Endometrial microvascular endothelial cells (primary cell): ENCODE results near the gene ANXA11. TPM values are rescaled to one million over a fixed set of nuclear protein-coding genes. Genes with fewer than 3 reads are reported as not detected.
"Not testable (repeated sequence)": the region's sequence is repeated elsewhere in the genome, so short reads cannot be mapped to it uniquely, and the experiment has no call there.

Experiments
- in situ Hi-C: cut with HindIII; loops from 2 replicates; pipeline ENCODE4 v1.10.0; 2017; ENCODE audit warnings: low sequenced_read_pairs, low pct_unique_long_range_greater_than_20kb; ENCODE audit errors: inconsistent ontology term
- total RNA-seq: library from RNA; depleted of rRNA; stranded (reverse); fragments of >200 nt; gene quantifications from one replicate; pipeline ENCODE4 v1.2.3, GENCODE V29; 2015; ENCODE audit errors: inconsistent ontology term

ANXA11 gene
- total RNA-seq, 1 donor from 2014 or later, result 109 TPM

DNA sequence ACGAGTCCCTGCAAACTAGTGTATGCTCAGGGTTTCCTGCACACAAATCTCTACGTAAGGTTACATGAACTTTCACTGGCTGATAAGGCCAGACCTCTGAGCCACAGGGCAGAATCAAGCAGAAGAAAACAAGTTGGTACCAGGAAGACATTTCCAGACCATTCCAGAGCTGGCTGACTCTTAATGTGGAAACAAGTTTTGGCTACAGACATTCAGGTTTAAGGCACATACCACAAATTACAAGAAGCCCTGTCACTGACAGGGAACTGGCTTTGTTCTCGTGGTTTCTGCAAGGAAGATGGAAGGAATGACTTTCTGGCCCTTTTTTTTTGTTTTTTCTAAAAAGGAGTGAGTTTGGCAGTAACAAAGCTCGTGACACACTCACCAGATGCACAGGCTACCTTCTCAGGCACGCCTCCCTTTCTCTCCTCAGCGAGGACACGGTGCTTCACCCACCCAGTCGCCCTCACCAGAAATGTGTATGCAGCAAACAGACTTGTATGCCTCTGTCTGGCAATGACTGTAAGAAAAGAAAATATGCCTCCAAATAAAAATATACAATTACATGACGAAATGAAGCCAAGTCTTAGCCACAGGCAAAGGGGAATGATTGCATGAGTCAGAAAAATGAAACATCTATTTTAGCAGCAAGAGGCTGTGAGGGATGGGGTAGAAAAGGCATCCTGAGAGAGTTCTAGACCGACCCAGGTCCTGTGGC is 50.2 kb downstream of the ANXA11 start:
- in situ Hi-C loops, result no loop called here

DNA sequence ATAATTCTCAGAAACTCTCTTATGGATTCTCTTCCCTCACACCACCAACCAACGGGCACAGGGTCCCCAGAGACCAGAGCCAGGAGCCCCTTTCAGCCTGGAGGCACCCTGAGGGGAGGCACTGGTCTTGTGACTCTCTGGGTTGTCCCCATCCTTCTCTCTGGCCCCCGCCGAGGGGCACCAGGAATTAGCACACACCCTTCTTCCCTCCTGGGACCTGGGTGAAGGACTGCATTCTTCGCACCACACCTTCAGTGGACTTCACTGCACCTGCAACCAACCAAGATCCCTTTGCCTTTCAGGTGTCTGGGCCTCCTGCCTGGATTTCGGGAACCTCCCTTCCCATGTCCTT is 50.7 kb downstream of the ANXA11 start:
- in situ Hi-C loops, result no loop called here

DNA sequence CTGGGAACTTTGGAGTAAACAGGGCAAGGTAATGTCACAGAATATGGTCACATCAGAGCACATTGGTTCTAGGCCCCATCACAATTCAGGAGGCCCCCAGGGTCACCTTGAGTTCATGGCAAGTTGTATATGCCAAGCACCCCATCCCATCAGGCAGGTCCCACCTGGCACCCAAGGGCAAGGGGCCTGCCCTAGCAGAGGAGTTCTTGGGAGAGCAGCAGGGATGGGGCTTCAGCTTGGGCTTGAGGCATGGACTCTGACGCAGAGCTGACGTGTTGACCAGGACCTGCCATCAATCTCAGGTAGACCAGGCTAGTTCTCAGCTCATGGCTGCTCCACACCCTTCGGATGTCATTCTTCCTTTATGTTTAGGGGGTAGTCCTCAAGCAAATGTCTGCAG is 51.9 kb downstream of the ANXA11 start:
- in situ Hi-C loops, result no loop called here

DNA sequence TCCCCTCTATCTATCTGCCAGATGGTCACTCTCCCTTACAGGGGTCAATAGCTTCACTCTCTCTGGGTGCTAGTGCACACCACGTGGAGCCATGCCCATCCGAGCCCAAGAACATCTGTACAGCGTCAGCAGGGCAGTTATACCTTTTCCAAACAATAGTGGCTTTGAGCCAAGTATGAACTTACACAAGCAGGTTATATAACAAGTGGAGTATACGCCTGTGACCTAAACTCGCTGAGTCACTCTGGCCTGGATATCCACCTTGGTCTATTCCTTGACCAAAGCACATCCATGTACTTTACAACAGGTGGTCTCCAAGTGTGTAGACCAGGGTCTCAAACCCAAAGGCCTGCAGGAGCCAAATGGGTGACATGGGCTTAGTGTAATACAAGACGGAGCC is 52.5 kb downstream of the ANXA11 start:
- in situ Hi-C loops, result no loop called here

DNA sequence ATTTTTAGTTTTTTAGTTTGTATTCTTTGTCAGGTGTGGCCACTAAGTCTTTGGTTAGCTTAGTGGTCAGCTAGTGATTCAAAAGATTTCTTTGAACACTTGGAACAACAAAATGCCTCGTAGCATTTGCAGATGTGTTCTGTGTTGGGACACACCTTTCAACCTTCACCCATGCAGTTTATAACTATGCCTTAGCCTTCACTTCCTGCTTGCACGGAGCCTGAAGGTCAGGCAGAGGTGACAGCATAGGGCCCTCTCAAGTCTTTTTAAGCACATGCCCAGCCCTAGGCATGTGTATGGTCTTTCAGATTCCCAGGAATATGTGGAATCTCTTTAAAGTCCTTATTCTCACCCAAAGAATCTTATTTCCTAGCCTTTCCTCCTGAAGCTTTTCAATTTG is 55.2 kb downstream of the ANXA11 start:
- in situ Hi-C loops, result no loop called here

DNA sequence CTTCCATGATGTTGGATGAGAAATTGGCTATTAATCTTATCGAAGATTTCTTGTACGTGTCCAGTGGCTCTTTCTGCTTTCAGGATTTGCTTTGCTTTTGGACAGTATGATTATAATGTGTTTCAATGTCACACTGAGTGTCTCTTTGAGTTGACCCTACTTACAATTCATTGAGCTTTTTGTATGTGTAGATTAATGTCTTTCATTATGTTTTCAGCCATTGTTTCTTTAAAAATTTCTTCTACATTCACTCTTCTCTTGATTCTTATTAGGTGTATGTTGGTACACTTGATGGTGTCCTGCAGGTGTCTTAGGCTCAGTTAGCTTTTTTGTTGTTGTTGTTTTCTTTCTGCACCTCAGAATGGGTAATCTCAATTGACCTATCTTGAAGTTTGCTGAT is 56.2 kb downstream of the ANXA11 start:
- in situ Hi-C loops, result no loop called here

DNA sequence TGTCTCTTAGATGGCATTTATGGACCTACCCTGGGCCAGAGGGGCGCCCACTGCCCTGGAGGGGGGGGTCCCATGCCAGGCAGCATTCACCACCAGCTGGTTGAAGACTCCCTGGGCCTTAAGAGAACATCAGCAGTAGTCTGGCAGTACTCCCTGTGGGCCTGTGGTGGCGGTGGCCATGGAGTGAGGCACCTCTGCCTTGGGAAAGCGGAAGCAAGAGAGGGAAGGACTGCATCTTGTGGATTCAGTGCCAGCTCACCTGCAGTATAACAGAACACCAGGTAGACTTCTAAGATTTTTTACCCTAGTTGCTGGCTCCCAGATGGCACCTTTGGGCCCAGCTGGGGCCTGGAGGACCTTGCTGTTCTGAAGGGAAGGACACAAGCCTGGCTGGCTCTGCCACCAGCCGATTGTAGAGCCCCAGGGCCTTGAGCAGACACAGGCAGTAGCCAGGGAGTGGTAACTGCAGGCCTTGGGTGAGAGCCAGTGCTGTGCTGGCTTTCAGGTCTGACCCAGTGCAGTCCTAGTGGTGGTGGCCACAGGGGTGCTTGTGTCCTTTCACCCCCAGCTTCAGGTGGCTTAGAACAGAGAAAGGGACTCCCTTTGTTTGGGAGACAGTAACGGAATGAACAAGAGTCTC is 57.1 kb downstream of the ANXA11 start:
- in situ Hi-C loops, result no loop called here

DNA sequence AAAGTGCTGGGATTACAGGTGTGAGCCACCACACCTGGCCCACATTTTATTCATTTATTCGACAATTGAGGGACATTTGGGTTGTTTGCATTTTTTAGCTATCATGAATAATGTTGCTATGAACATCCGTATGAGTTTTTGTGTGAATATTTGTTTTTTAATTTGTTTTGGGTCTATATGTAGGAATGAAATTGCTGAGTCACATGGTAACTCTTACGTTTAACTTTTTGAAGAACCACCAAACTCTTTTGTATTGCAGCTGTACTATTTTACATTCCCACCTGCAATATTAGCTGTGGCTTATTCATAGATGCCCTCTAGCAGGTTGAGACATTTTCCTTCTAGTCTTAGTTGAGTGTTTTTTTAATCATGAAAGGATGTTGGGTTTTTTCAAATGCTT is 58.4 kb downstream of the ANXA11 start:
- in situ Hi-C loops, result no loop called here

DNA sequence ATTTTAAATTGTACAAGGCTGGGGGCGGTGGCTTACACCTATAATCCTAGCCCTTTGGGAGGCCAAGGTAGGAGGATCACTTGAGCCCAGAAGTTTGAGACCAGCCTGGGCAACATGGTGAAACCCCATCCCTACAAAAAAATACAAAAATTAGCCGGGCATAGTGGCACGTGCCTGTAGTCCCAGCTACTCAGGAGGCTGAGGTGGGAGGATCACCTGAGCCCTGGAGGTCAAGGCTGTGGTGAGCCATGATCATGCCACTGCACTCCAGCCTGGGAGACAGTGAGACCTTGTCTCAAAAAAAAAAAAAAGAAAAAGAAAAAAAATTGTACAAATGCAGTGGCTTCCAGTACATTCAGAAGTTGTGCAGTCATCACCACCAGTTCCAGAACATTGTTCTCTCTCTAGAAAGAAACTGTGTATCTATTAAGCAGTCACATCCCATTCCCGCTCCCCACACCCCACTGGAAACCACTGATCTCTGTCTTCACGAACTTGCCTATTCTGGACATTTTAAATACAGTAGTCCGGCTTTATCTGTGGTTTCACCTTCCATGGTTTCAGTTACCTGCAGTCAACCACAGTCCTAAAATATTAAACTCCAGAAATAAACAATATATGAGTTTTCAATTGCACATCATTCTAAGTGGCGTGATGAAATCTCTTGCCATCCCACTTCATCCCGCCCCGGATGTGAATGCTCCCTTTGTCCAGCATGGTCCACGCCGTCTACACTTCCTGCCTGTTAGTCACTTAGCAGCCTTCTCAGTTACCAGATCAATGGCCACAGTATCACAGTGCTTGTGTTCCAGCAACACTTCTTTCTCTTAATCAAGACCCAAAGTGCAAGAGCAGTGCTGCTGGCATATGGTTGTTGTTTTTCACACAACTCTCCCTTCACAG is 59.7 kb downstream of the ANXA11 start:
- in situ Hi-C loops, result not testable (repeated sequence)

DNA sequence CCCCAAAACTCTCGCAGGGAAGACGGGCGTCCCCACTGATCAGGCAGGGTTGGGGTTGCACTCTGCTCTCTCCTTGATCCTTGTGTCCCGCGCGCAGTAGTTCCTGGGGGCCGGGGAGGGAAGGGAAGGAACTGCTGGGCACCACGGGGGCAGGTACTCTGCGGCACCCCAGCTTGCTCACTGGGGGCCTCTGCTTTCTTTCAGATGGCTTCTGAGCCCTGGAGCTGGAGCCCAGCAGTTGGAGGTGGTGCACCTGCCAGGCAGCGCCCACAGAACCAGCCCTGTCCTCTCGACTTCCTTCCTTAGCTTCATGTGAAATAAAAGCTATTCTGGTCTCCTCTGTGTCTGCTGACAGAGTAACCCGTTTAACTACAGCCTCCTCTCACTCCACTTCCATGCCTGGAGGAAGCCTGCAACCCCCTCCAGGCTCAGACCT is 60.6 kb downstream of the ANXA11 start:
- in situ Hi-C loops, result no loop called here

DNA sequence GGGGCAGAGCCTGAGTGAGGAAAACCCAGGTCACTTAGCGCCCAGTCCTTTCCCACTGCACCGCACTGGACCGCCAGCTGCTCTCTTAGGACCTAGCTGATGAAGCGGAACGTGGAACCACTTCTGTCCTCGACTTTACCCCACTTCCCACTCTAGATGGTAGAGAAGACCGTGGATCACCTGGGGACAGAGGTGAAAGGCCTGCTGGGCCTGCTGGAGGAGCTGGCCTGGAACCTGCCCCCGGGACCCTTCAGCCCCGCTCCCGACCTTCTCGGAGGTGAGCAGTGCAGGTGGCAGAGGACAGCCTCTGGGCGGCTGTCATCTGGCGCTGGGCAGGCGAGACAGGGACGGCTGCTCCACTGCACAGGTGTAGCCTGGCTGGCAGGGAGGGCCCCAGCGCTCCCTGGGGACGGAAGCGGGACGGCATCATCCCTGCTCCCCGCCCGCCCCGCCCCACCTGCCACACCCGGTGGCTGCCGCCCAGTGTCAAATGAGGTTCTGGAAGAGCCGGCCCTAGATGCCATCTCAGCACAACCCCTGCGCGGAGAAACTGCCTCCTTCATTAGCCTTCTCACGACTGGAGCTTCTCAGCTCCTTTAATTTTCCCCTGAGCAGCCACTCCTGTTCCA is 61.2 kb downstream of the ANXA11 start:
- in situ Hi-C loops, result no loop called here

DNA sequence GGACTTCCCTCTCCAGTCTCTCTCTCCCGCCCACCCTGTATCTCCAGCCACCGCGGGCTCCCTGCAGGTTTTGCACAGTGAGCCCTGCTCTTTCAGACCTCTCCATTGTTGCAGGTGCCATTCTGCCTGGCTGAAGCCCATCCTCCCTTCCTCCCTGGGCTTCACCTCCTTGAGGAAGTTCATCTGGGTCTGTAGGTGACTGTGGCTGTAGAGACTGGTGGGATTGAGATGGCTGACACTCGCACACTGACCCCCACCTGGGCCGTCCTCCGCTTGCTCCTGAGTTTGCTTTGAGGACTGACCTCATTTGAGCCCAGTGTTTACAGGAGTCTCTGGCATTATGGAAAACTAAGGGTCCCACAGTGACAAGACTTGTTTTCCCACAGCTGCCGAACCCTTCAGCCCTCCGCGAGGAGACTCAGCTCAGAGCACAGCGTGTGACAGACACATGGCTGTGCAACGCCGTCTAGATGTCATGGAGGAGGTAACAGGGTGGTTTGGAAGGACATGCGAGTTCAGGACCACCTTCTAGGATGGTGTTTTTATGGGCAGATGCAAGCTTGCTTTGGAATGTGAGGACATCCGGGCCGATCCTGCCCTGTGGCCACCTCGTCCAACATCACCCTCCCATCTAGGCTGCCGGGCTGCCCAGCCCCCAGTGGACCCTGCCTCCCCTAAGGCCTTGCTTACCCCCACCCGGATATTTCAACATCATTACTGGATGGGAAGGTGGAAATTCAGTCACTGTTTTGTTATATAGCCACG is 63.5 kb downstream of the ANXA11 start:
- in situ Hi-C loops, result no loop called here

DNA sequence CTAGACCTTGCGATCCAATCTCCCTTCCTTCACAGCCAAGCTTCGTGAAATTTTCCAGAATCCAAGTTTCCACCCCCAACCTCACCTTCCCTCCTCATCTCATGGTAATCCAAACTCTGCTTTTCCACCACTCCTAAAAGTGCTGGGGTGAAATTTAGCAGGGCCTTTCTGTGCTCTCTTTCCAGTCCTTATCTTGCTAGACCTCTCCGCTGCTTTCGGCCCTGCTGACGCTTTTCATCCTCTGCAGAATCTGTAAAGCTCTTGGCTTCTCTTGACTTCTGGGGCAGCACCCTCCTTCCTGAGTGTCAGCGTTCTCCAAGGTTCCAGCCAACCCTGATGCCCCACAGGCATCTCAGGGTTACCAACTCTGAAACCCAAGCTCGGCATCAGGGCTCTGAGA is 65.1 kb downstream of the ANXA11 start:
- in situ Hi-C loops, result no loop called here

DNA sequence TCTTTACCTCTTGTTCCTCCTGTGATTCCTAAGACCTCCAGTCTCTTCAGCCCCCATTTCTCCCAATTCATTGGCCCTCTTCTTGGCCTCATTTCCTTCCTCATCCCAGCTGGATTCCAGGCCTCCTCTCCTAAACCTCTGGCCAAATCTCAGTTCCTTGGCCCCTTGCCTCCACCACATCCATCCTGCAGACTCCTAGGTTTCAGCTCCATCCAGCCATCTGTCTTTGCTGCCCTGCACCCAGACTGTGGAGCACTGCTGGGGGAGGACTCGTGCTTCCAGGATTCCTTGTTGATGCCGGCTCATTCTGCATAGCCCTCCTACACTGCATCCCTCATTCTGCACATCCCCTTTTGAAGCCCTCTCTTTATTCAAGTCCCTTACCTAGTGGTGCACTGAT is 66.1 kb downstream of the ANXA11 start:
- in situ Hi-C loops, result no loop called here

DNA sequence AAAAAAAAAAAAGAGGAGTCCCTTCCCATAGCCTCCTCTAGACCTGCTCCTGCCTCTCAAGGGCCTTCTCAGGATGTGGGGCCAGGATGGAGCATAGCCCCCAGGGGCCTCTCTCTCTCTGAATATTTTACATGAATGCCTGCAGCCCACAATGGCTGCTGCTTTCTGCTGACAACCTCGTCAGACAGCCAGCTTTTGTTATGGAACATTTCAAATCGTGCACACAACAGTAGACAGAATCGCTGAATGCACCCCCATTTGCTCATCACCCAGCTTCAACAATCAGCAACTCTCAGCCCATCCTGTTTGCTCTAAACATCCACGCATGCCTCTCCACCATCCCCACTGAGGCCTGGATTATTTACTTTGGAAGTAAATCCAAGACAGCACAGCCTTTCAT is 67.4 kb downstream of the ANXA11 start:
- in situ Hi-C loops, result no loop called here

DNA sequence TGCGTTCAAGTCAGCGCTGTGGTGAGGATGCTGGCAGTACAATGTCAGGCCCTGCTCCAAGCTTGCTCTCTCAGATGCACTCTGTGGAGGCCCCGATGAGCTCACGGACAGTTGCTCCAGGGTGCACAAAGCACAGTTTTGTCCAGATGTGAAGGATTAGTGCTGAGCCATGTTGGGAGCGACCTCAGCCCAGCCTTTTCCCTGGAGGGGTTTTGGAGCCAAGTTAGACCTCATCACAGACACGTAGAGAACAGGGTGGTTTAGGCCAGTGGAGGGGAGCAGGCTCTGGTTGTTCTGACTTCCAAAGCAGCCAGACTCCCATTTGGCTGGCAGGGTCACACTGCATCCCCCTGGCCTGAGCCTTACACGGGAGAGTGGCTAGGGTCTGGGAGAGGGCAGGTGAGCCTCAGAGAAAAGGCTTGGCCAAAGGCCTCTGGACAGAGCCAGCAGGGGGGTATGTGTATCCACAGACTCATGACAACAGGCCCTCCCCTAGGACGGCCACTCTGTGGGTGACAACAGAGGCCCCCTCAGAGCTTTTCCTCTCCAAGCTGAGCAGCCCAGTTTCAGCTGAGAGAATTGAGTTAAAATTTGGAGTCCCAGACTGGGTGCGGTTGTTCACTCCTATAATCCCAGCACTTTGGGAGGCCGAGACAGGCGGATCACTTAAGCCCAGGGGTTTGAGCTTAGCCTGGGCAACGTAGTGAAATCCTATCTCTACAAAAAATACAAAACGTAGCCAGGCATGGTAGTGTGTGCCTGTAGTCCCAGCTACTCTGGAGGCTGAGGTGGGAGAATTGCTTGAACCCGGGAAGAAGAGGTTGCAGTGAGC is 68.1 kb downstream of the ANXA11 start:
- in situ Hi-C loops, result no loop called here

DNA sequence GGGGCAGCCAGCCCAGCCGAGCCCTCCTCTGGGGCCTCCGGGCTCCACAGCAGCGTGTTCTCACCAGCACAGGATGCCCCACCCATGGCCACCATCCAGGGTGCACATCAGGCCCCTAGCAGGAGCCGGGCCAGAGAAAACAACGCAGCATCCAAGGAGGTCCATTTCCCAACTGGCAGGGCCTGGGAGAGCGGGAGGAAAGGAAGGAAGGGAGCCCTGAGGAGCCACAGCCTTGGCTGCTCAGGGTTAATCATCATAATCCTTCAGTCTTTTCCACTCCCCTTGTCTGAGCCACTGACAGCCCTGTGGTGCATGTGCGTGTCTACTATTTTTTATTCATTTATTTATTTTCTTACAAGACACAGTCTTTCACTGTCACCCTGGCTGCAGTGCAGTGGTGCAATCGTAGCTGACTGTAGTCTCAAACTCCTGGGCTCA is 69.2 kb downstream of the ANXA11 start:
- in situ Hi-C loops, result no loop called here

DNA sequence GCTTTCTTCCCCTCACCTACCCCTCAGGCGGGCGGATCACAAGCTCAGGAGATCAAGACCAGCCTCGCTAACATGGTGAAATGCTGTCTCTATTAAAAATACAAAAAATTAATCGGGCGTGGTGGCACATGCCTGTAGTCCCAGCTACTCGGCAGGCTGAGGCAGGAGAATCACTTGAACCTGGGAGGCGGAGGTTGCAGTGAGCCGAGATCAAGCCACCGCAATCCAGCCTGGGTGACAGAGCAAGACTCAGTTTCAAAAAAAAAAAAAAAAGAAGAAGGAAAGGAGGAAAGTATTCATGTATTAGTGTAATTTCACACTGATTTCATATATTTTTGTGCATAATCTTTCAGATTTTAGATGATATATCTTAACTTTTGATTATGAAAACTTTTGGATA is 71.7 kb downstream of the ANXA11 start:
- in situ Hi-C loops, result not testable (repeated sequence)
